ENCODE data around the gene TSLP. TPM values are rescaled to one million over a fixed set of nuclear protein-coding genes. Genes with fewer than 3 reads are reported as not detected.

TSLP gene
- total and polyA plus RNA-seq, 9 of the 15 experiments (the other 6 are each of a cell fraction or from before 2014, with no cell fraction given): 0.09 to 2.8 (median 1.2) TPM

GRCh38 chr5:111061618-111062017, 9.9 kb upstream of the TSLP start:
- H3K4me3 ChIP-seq: no peak overlapping the region
- no peak overlapping the region for H3K4me2 ChIP-seq (ENCODE audit: insufficient read depth, low read length)
- no peaks in the 10 kb centered on the region for H3K4me1 ChIP-seq (replicated peaks in 1 of 2; ENCODE audit: control insufficient read depth in 2 of 2, insufficient read depth in 2 of 2, low read length in 2 of 2)
- FAIRE-seq (no peak), DNase-seq (ENCODE audit: extremely low read depth in 1 of 4, low spot score in 3 of 4) (no peak), ATAC-seq (no peak)
- H3K79me2 ChIP-seq (ENCODE audit: control insufficient read depth, insufficient read depth, low read length): no peaks in the 10 kb centered on the region
- no peak overlapping the region for H3K27ac ChIP-seq (ENCODE audit: extremely low read depth, low read depth, low read length)
- no peaks in the 10 kb centered on the region for H3K9me3 ChIP-seq (replicated peaks; ENCODE audit: control insufficient read depth, insufficient read depth, low read depth, low read length)
- no peak overlapping the region for H3K9ac ChIP-seq (ENCODE audit: insufficient read depth in 1 of 2, low read depth in 2 of 2, low read length in 2 of 2)
- no peaks in the 10 kb centered on the region for H3K36me3 ChIP-seq (ENCODE audit: control insufficient read depth, insufficient read depth, low read length)
- intact Hi-C loops (cut with micrococcal nuclease) (no loop called here), in situ Hi-C loops (cut with MboI) (no loop called here)
- no peaks in the 10 kb centered on the region for H3K9me1 ChIP-seq (ENCODE audit: control insufficient read depth, insufficient read depth, low read length)
- POLR2A ChIA-PET: no interaction called here
- CTCF ChIA-PET (ENCODE audit: low intra/inter-chr PET ratio): no interaction called here
- no peak for TF ChIP-seq AFF1 (IDR thresholded peaks at IDR 0.05; ENCODE audit: low read depth in 1 of 2, partially characterized antibody in 2 of 2)
- no peak for TF ChIP-seq ZNF785 (CRISPR knock-in tag; IDR thresholded peaks at IDR 0.05)
- no peak for TF ChIP-seq NFE2L1 (tag; IDR thresholded peaks at IDR 0.05; ENCODE audit: borderline replicate concordance, low read depth)
- no peak for TF ChIP-seq WHSC1 (IDR thresholded peaks at IDR 0.05; ENCODE audit: low read length)
- TF ChIP-seq RBM34 (IDR thresholded peaks at IDR 0.05; ENCODE audit: borderline replicate concordance, insufficient read depth, low read length): no peak
- TF ChIP-seq ZNF124 (CRISPR knock-in tag; IDR thresholded peaks at IDR 0.05): no peak
- no peak for TF ChIP-seq EHMT2 (IDR thresholded peaks at IDR 0.05)
- TF ChIP-seq NR4A1 (CRISPR knock-in tag; IDR thresholded peaks at IDR 0.05): no peak
- no peak for TF ChIP-seq NR4A1 (tag; IDR thresholded peaks at IDR 0.05)
- no peak for TF ChIP-seq ERF (CRISPR knock-in tag; IDR thresholded peaks at IDR 0.05)
- no peak for TF ChIP-seq SMAD3 (CRISPR knock-in tag; conservative IDR thresholded peaks at IDR 0.05)
- TF ChIP-seq MTF1 (CRISPR knock-in tag; IDR thresholded peaks at IDR 0.05; ENCODE audit: borderline replicate concordance): no peak
- TF ChIP-seq ZNF184 (CRISPR knock-in tag; IDR thresholded peaks at IDR 0.05): no peak
- TF ChIP-seq ELF2 (CRISPR knock-in tag; IDR thresholded peaks at IDR 0.05): no peak
- TF ChIP-seq KDM4B (IDR thresholded peaks at IDR 0.05; ENCODE audit: borderline replicate concordance in 2 of 2, low read depth in 1 of 2): no peak
- TF ChIP-seq GATA2 (CRISPR knock-in tag; IDR thresholded peaks at IDR 0.05): no peak
- no peak for TF ChIP-seq STAG1 (CRISPR knock-in tag; IDR thresholded peaks at IDR 0.05; ENCODE audit: borderline replicate concordance)
- no peak for TF ChIP-seq NCOA2 (IDR thresholded peaks at IDR 0.05; ENCODE audit: partially characterized antibody in 2 of 2)
- no peak for TF ChIP-seq DACH1 (IDR thresholded peaks at IDR 0.05; ENCODE audit: partially characterized antibody)
- H4K20me1 ChIP-seq (replicated peaks; ENCODE audit: control insufficient read depth, insufficient read depth, low read length): no peaks in the 10 kb centered on the region
- no peak overlapping the region for H2AFZ ChIP-seq (ENCODE audit: low read depth, low read length)
- no peaks in the 10 kb centered on the region; a peak in 1 of 5 replicates for H3K27me3 ChIP-seq (ENCODE audit: control insufficient read depth in 2 of 2, insufficient read depth in 2 of 2, low read length in 2 of 2)
- BruUV-seq (replicated peaks): no TSS peak
